ENCODE data around the gene GLIS1.
A peak's percentile ranks its signal among the peaks of the same experiment; 100 is the strongest.

The GLIS1 gene

GRCh38 chr1:53608071-53608470 is 130.9 kb downstream of the GLIS1 start:
- DNase-seq = no peak

GRCh38 chr1:53606651-53607051 is 132.3 kb downstream of the GLIS1 start:
- DNase-seq = no peak

GRCh38 chr1:53606197-53606596 is 132.8 kb downstream of the GLIS1 start:
- no peak for DNase-seq

GRCh38 chr1:53605181-53605580 is 133.8 kb downstream of the GLIS1 start:
- DNase-seq = no peak

GRCh38 chr1:53604291-53604919 is 134.6 kb downstream of the GLIS1 start:
- no peak for DNase-seq

- no peak for DNase-seq
Measured at GRCh38 chr1:53603431-53603830, 135.5 kb downstream of the GLIS1 start.

- DNase-seq = no peak
Measured at GRCh38 chr1:53601867-53602775, 136.8 kb downstream of the GLIS1 start.

- DNase-seq = no peak
Measured at GRCh38 chr1:53601031-53601745, 137.8 kb downstream of the GLIS1 start.

GRCh38 chr1:53600561-53600960 is 138.4 kb downstream of the GLIS1 start:
- DNase-seq = peak; percentile 50

- no peak for DNase-seq
Measured at GRCh38 chr1:53600001-53600400, 139.0 kb downstream of the GLIS1 start.

- no peak for DNase-seq
Measured at GRCh38 chr1:53599481-53599880, 139.5 kb downstream of the GLIS1 start.

GRCh38 chr1:53598966-53599365 is 140.0 kb downstream of the GLIS1 start:
- no peak for DNase-seq

GRCh38 chr1:53595906-53596305 is 143.1 kb downstream of the GLIS1 start:
- no peak for DNase-seq

GRCh38 chr1:53594391-53595180 is 144.4 kb downstream of the GLIS1 start:
- DNase-seq = no peak

- no peak for DNase-seq
Measured at GRCh38 chr1:53593758-53594380, 145.1 kb downstream of the GLIS1 start.

GRCh38 chr1:53592985-53593757 is 145.8 kb downstream of the GLIS1 start:
- no peak for DNase-seq

- no peak for DNase-seq
Measured at GRCh38 chr1:53592521-53592982, 146.4 kb downstream of the GLIS1 start.

- no peak for DNase-seq
Measured at GRCh38 chr1:53591924-53592323, 147.0 kb downstream of the GLIS1 start.

- DNase-seq = no peak
Measured at GRCh38 chr1:53590531-53591515, 148.1 kb downstream of the GLIS1 start.

- no peak for DNase-seq
Measured at GRCh38 chr1:53590104-53590503, 148.9 kb downstream of the GLIS1 start.

Measured in CD4-positive, alpha-beta T cell treated with Interleukin-17A for 1 hour (primary cell).